Measurements from ENCODE around the gene DHX15. TPM values are rescaled to one million over a fixed set of nuclear protein-coding genes. Genes with fewer than 3 reads are reported as not detected.

DHX15 gene
- total and polyA plus RNA-seq, 2 of the 13 experiments (the other 11 are each of a cell fraction or from before 2014, with no cell fraction given): 92.9 to 165 TPM

DNA sequence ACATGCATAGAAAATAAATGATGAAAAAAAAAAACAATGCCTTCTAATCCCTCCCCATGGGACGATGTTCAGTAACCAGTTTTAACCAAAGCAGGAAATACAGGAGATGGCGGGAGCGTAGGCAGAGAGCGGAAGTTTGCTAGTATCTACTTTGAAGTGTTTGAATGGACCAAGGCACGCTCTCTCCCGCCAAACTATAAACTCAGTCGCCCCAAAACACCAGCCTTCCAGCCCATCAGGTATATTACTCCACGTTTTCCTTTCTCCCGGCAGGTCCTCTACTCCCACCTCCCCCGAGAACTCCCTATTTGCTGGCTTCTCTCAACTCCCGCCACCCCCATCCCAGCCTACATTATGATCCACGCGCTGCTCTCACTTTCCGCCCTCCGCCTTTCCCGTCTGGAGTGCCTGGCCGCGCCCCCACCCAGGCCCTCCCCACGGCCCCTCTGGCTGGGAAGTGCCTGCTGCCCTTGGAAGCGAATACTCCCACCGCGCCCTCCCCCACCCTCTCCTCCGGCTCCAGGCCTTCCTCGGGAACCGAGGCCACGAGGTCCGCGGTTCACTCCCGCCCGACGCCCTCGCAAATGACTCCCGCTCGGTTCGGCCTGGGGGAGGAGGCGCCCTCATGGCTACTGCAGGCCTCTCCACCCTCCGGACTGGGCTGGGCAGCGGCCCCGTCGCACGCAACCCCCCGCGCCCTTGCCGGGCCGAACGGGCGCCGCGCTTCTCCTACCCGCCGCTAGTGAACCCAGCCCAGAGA lies 723 bp downstream of the DHX15 start (continued):
- TF ChIP-seq ZZZ3 (CRISPR knock-in tag; IDR thresholded peaks at IDR 0.05; ENCODE audit: borderline replicate concordance) (no peak), MED8 (CRISPR knock-in tag; IDR thresholded peaks at IDR 0.05; ENCODE audit: insufficient replicate concordance) (peak; percentile 65), AGO1 (IDR thresholded peaks at IDR 0.05; ENCODE audit: low read depth, low read length, poor library complexity, severe bottlenecking) (no peak), ZEB1 (IDR thresholded peaks at IDR 0.05; ENCODE audit: insufficient replicate concordance, low read depth) (no peak), ZNF530 (CRISPR knock-in tag; IDR thresholded peaks at IDR 0.05; ENCODE audit: low read depth) (no peak), ZFP36L1 (CRISPR knock-in tag; IDR thresholded peaks at IDR 0.05) (no peak), ZNF350 (CRISPR knock-in tag; IDR thresholded peaks at IDR 0.05; ENCODE audit: borderline replicate concordance, low read depth) (no peak), ETV5 (CRISPR knock-in tag; IDR thresholded peaks at IDR 0.05; ENCODE audit: borderline replicate concordance) (peak; percentile 16; the same call in 1 of the 2 replicates), SAP130 (CRISPR knock-in tag; IDR thresholded peaks at IDR 0.05; ENCODE audit: low read depth) (peak; percentile 75), ZNF776 (CRISPR knock-in tag; IDR thresholded peaks at IDR 0.05) (no peak), SRSF9 (IDR thresholded peaks at IDR 0.05; ENCODE audit: borderline replicate concordance, insufficient read depth, low read depth, low read length, poor library complexity, severe bottlenecking) (no peak), TP53 (CRISPR knock-in tag; conservative IDR thresholded peaks at IDR 0.05) (no peak)
- TF ChIP-seq, protein P1, sequence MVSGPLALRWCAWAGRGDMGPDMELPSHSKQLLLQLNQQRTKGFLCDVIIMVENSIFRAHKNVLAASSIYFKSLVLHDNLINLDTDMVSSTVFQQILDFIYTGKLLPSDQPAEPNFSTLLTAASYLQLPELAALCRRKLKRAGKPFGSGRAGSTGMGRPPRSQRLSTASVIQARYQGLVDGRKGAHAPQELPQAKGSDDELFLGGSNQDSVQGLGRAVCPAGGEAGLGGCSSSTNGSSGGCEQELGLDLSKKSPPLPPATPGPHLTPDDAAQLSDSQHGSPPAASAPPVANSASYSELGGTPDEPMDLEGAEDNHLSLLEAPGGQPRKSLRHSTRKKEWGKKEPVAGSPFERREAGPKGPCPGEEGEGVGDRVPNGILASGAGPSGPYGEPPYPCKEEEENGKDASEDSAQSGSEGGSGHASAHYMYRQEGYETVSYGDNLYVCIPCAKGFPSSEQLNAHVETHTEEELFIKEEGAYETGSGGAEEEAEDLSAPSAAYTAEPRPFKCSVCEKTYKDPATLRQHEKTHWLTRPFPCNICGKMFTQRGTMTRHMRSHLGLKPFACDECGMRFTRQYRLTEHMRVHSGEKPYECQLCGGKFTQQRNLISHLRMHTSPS (CRISPR knock-in tag; IDR thresholded peaks at IDR 0.05; ENCODE audit: low read depth): no peak
- TF ChIP-seq, protein P2, sequence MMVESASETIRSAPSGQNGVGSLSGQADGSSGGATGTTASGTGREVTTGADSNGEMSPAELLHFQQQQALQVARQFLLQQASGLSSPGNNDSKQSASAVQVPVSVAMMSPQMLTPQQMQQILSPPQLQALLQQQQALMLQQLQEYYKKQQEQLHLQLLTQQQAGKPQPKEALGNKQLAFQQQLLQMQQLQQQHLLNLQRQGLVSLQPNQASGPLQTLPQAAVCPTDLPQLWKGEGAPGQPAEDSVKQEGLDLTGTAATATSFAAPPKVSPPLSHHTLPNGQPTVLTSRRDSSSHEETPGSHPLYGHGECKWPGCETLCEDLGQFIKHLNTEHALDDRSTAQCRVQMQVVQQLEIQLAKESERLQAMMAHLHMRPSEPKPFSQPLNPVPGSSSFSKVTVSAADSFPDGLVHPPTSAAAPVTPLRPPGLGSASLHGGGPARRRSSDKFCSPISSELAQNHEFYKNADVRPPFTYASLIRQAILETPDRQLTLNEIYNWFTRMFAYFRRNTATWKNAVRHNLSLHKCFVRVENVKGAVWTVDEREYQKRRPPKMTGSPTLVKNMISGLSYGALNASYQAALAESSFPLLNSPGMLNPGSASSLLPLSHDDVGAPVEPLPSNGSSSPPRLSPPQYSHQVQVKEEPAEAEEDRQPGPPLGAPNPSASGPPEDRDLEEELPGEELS (CRISPR knock-in tag; IDR thresholded peaks at IDR 0.05): no peak
- TF ChIP-seq, protein P3, sequence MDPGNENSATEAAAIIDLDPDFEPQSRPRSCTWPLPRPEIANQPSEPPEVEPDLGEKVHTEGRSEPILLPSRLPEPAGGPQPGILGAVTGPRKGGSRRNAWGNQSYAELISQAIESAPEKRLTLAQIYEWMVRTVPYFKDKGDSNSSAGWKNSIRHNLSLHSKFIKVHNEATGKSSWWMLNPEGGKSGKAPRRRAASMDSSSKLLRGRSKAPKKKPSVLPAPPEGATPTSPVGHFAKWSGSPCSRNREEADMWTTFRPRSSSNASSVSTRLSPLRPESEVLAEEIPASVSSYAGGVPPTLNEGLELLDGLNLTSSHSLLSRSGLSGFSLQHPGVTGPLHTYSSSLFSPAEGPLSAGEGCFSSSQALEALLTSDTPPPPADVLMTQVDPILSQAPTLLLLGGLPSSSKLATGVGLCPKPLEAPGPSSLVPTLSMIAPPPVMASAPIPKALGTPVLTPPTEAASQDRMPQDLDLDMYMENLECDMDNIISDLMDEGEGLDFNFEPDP (CRISPR knock-in tag; conservative IDR thresholded peaks at IDR 0.05): no peak
- TF ChIP-seq, protein P4, sequence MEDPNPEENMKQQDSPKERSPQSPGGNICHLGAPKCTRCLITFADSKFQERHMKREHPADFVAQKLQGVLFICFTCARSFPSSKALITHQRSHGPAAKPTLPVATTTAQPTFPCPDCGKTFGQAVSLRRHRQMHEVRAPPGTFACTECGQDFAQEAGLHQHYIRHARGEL (CRISPR knock-in tag; IDR thresholded peaks at IDR 0.05): peak; percentile 60; the same call in 1 of the 2 replicates
- TF ChIP-seq, protein P5, sequence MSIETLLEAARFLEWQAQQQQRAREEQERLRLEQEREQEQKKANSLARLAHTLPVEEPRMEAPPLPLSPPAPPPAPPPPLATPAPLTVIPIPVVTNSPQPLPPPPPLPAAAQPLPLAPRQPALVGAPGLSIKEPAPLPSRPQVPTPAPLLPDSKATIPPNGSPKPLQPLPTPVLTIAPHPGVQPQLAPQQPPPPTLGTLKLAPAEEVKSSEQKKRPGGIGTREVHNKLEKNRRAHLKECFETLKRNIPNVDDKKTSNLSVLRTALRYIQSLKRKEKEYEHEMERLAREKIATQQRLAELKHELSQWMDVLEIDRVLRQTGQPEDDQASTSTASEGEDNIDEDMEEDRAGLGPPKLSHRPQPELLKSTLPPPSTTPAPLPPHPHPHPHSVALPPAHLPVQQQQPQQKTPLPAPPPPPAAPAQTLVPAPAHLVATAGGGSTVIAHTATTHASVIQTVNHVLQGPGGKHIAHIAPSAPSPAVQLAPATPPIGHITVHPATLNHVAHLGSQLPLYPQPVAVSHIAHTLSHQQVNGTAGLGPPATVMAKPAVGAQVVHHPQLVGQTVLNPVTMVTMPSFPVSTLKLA (IDR thresholded peaks at IDR 0.05): no peak
- TF ChIP-seq, protein P6, sequence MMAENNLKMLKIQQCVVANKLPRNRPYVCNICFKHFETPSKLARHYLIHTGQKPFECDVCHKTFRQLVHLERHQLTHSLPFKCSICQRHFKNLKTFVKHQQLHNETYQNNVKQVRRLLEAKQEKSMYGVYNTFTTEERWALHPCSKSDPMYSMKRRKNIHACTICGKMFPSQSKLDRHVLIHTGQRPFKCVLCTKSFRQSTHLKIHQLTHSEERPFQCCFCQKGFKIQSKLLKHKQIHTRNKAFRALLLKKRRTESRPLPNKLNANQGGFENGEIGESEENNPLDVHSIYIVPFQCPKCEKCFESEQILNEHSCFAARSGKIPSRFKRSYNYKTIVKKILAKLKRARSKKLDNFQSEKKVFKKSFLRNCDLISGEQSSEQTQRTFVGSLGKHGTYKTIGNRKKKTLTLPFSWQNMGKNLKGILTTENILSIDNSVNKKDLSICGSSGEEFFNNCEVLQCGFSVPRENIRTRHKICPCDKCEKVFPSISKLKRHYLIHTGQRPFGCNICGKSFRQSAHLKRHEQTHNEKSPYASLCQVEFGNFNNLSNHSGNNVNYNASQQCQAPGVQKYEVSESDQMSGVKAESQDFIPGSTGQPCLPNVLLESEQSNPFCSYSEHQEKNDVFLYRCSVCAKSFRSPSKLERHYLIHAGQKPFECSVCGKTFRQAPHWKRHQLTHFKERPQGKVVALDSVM (CRISPR knock-in tag; IDR thresholded peaks at IDR 0.05): no peak

Data from HepG2 (cell line).